Central memory CD4-positive, alpha-beta T cell (primary cell): Measurements from ENCODE around the gene KHK.
"Not testable (repeated sequence)": the region's sequence is repeated elsewhere in the genome, so short reads cannot be mapped to it uniquely, and the experiment has no call there.

Experiments used
- DNase-seq: peaks from one replicate; pipeline ENCODE4 v3.0.0; 2022

KHK gene

DNA sequence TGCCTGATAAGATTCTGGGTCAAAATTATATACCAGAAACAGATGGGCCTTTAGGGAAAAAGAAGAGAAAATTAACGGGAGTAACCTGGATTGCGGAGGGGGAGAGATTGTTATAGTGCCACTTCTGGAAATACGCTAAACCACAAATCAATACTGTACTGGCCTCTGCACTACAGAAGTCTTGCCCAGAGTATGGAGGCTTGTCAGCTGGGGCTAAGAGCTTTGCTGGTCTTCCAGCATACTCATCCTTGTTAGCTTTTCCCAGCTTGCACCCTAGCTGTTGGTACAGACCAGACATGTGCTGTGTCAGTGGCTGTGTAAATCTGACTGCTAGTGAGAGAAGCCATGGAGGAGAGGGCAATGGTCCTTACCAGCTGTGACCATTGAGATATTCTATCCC, 26.2 kb upstream of the KHK start:
- no peak for DNase-seq

GRCh38 chr2:27065128-27065527, 21.4 kb upstream of the KHK start:
- no peak for DNase-seq

DNA sequence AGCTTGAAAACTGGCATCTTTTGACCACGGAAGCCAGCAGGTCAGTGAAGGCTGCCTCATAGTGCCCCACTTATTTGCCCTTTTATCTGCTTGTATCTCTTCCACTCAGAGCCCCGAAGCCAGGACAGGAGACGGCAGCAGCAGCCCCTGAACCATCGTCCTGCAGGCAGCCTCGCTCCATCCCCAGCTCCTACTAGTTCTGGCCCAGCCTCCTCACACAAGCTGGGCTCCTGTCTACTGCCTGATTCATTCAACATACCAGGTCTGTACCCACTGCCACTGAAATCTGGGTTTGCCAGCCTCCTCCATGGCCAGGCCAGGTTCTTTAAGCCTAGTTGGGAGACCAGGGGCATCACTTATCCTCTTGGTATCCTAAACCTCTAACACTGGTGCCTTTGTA, 19.2 kb upstream of the KHK start:
- DNase-seq: no peak

GRCh38 chr2:27069436-27069835, 17.1 kb upstream of the KHK start:
- DNase-seq: no peak

DNA sequence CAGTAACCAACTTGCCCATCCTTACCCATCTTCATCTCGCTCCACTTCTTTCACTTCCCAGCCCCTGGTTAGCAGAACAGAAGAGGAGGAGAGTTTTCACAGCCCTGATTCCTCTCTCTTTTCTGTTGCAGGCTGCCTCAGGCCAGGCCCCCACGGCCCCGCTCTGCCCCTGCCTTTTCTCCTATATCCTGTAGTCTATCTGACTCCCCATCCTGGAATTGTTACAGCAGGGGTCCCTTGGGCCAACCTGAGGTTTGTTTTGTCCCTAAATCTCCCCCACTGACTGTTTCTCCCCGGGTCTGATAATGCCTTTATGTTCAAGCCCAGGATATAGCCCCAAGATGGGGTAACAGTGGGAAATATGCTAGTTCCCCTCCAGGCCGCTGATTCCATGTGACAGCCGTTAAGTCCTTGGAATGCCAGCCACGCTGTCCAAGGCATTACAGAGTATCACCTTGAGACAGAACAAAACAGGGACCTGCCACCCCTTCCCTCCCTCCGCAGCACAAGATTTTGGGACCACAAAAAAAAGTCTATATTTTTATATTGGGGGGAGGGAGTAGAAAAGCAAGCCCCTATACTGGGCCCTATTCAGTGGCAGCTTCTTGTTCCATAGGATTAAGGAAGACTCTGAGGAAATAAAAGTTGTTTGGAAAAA, 16.5 kb upstream of the KHK start:
- no peak for DNase-seq

GRCh38 chr2:27070653-27071276, 15.8 kb upstream of the KHK start:
- DNase-seq: no peak

DNA sequence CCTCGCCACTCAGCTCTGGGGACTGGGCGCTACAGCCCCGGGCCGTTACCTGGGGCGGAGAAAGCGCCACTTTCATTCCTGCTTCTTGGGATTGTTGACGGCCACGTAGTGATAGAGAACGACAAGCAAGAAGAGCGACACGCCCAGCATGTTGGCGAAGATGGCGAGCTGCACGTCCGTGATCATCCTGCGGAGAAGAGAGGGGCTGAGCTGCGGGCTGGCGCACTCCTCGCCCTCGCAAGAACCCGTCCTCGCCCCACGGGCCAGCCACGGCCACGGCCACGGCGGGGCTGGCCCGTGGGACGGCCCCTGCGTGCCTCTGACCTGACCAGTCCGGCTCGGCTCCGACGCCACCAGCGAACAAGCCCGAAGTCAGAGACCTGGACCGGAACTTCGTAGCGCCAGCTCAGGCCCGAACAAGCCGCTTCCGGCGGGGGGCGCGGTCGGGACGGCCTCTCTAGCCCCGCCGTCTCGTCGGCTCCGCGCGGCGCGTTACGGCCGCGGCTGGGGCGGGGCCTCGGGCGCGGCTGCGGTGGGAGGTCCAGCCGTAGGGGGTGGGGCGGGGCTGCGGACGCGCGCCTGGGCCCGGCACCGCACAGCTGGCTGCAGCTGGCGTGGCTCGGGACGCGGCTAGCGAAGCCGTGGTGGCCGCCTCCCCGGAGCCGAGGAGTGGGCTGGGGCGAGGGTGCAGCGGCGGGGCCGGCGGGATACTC, 15.1 kb upstream of the KHK start, which contains the start of gene OST4:
OST4 (minus strand) TSS at position 378 of the 713 bp plus-strand sequence.
- DNase-seq: peak; percentile 88

DNA sequence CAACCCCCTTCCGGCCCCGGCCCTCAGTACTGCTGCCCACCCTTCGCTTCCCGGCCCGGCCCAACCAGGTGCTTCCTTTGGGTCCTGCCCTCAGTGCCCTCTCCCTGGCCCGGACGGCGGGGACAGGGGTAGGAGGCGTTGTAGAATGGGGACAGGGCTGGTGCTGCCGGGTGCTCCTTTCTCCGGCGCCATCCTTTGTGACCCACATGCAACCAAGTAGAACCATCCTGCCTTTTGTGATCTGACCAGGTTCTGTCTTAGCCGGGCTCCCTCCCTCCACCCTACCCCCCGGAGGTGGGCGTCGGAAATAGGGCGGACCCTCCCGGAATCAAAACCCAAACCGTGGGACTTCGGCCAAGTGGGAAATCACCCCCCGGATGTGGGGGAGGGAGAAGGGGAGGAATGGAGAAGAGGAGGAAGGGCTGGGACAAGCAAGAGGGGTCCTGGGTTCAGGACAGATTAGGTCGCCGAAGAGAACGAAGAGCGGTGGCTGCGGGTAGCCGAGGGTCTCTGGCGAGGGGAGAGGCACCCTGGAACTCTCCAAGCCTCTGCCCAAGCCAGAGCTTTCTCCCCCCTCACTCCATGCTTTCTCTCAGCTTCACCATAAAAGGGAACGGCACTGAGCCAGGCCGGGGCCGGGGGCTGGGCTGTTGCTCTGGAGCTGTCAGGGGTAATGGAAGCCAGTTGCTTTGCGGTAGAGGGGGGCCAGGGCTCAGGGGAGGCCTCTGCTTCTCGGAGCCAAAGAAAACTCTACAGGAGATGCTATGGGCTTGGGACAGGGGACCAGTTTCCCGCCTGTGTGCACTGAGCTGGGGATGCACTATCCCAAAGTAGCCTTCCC, 14.4 kb upstream of the KHK start:
- DNase-seq: no peak

GRCh38 chr2:27072920-27073319, 13.7 kb upstream of the KHK start:
- DNase-seq: no peak

- DNase-seq: no peak
Observed at GRCh38 chr2:27073782-27074181, 12.8 kb upstream of the KHK start.

DNA sequence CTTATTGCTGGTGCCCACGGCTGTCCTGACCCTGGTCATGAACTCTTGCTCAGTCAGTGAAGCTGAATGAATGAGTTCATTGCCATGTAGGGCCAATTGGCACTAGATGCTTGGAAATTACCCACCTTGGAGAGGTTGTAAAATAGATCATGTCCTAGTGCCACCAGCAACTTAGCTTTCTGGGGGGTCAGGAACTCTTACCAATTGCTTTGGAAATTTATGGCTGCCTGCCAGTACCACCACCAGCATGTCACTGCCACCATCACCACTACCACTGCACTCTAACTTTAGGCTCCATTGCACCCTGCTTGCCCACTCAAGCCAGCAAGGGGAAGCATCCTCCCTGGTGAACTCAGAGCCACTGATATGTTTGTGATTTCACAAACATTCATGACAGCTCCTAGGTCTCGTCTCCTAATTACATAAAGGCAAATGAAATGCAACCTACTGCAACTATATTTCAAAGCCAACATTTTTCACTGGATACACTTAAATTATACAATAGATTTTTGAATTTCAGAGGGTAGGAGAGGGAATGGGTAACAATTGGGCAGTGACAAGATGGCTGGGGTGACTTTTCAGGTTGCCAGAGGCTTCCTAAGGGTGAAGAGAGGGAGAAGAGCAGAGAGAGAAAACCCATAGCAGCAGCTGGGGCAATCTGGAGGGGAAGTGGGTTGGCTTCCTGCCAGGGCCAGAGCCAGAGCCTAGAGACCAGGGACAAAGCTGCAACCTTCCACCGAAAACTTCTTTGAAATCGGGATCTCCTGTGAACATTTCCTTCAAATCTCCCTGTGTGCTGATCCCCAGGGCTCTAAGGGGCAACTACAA, 11.6 kb upstream of the KHK start:
- DNase-seq: peak; percentile 57

GRCh38 chr2:27075566-27075871, 11.1 kb upstream of the KHK start:
- DNase-seq: not testable (repeated sequence)

- no peak for DNase-seq
Observed at GRCh38 chr2:27076323-27076722, 10.2 kb upstream of the KHK start.

DNA sequence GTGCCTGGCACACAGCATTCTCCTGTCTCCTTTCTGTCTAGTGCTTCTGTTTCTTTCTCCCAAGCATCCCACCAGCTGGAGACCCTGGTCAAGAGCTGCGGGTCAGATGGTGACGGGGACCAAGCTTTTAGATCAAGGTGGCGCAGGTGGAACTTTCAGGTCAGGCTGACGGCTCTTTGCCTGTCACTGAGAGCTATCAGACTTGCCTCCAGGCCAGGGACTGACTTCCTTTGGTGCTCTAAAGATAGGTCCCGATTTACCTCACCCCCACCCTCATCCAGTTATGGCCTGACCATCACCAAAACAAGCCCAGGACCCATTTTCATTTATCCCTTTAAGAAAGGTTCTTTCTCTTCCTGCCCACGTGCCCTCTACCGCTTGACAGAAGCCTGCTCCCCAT, 9.3 kb upstream of the KHK start:
- no peak for DNase-seq

- no peak for DNase-seq
Observed at GRCh38 chr2:27078267-27079194, 8.0 kb upstream of the KHK start, which contains the start of gene EMILIN1. Gene EMILIN1 (plus strand): TSS chr2:27078615. CDS start chr2:27079066, 451 bp downstream.

- no peak for DNase-seq
Observed at GRCh38 chr2:27079233-27080139, 7.1 kb upstream of the KHK start.

DNA sequence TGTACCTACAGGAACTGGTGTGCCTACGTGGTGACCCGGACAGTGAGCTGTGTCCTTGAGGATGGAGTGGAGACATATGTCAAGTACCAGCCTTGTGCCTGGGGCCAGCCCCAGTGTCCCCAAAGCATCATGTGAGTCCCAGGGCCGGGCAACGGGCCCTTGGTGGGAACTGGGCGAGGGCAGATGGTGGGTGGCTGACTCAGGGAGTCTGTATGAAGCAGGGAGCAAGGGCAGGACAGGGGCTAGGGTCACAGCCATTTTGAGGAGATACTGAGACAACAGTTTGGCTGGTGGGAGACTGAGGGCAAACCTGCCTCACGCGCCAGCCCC, 6.5 kb upstream of the KHK start:
- DNase-seq: no peak

DNA sequence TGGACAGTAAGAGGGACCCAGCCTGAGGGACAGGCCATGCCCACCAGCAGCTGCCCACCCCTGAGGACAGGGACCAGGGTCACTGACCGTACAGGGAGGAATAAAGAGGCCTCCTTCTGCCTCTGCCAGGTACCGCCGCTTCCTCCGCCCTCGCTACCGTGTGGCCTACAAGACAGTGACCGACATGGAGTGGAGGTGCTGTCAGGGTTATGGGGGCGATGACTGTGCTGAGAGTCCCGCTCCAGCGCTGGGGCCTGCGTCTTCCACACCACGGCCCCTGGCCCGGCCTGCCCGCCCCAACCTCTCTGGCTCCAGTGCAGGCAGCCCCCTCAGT, 6.0 kb upstream of the KHK start:
- no peak for DNase-seq

- no peak for DNase-seq
Observed at GRCh38 chr2:27081984-27082772, 4.4 kb upstream of the KHK start.
